H1 (cell line): ENCODE data around the gene OR2V2. TPM values are rescaled to one million over a fixed set of nuclear protein-coding genes. Genes with fewer than 3 reads are reported as not detected.

ENCODE experiments used
- CTCF ChIA-PET: fragments of 300-600 bp; sonication (Branson Sonifier 250); formaldehyde crosslinking; loops from one replicate; lab custom pipeline; 2021; ENCODE audit not compliant: partially characterized antibody; lab: Charles Lee
- POLR2A ChIA-PET: fragments of 300-600 bp; sonication (Branson Sonifier 250); formaldehyde crosslinking; loops from one replicate; lab custom pipeline; 2021; ENCODE audit warnings: inconsistent platforms; ENCODE audit not compliant: partially characterized antibody; lab: Charles Lee
- DNase-seq, 2 experiments: peaks; one replicate each; pipeline versions ENCODE4 v3.0.0 to v3.0.0-alpha.2; 2010 to 2022; ENCODE audit warnings: low spot score in 2 of 2, low read depth in 1 of 2, mixed read lengths in 1 of 2
- FAIRE-seq: peaks from 2 replicates; lab custom pipeline; 2011; peaks lifted over from hg19 to GRCh38; lab: Jason Lieb, UNC
- H2AFZ ChIP-seq: 2 replicates; pipeline ENCODE4 v1.8.1; 2012; ENCODE audit warnings: low read length, inconsistent platforms
- H2AK5ac ChIP-seq: 2 replicates; pipeline ENCODE4 v1.6.1; 2013; ENCODE audit warnings: low read depth, low read length
- H2BK120ac ChIP-seq: replicated peaks from 2 replicates; pipeline ENCODE3; 2013; ENCODE audit warnings: low read depth, low read length, inconsistent platforms
- H2BK12ac ChIP-seq: 2 replicates; pipeline ENCODE4 v1.6.1; 2013; ENCODE audit warnings: low read depth, low read length
- H2BK15ac ChIP-seq: 2 replicates; pipeline ENCODE4 v1.6.1; 2013; ENCODE audit warnings: low read length
- H2BK20ac ChIP-seq: 2 replicates; pipeline ENCODE4 v1.6.1; 2013; ENCODE audit warnings: low read length
- H2BK5ac ChIP-seq: 2 replicates; pipeline ENCODE4 v1.6.1; 2013; ENCODE audit warnings: low read depth, low read length
- H3K14ac ChIP-seq: 2 replicates; pipeline ENCODE4 v1.6.1; 2013; ENCODE audit warnings: inconsistent platforms; ENCODE audit not compliant: insufficient read length
- H3K18ac ChIP-seq: 2 replicates; pipeline ENCODE4 v1.6.1; 2013; ENCODE audit warnings: low read length; ENCODE audit errors: extremely low read depth
- H3K23ac ChIP-seq: 2 replicates; pipeline ENCODE4 v1.6.1; 2013; ENCODE audit warnings: inconsistent platforms; ENCODE audit not compliant: insufficient read length
- H3K23me2 ChIP-seq: 2 replicates; pipeline ENCODE4 v1.6.1; 2013; ENCODE audit warnings: low read depth, low read length
- H3K27ac ChIP-seq: 2 replicates; pipeline ENCODE4 v1.6.1; 2011; ENCODE audit warnings: low read depth, low read length, inconsistent platforms
- H3K27me3 ChIP-seq, 4 experiments: replicated peaks in 1 of 4; 1 replicate in 1 of 4; 2 replicates in 3 of 4; pipeline versions ENCODE4 v1.6.1 to v1.8.1; 2011 to 2013; ENCODE audit warnings: low read length in 3 of 4, mild to moderate bottlenecking in 3 of 4, inconsistent platforms in 2 of 4, mixed read lengths in 2 of 4, moderate library complexity in 1 of 4; ENCODE audit not compliant: control insufficient read depth in 3 of 4, insufficient read depth in 3 of 4; ENCODE audit errors: extremely low read depth in 1 of 4
- H3K36me3 ChIP-seq, 4 experiments: 2 replicates each; pipeline versions ENCODE4 v1.6.1 to v1.8.1; 2011 to 2013; ENCODE audit warnings: mild to moderate bottlenecking in 4 of 4, low read length in 3 of 4, moderate library complexity in 2 of 4, control low read depth in 1 of 4, inconsistent platforms in 1 of 4; ENCODE audit not compliant: insufficient read depth in 4 of 4, control insufficient read depth in 2 of 4
- H3K4ac ChIP-seq: replicated peaks from 2 replicates; pipeline ENCODE3; 2013; ENCODE audit warnings: low read length, low read depth, mixed read lengths, inconsistent platforms; ENCODE audit not compliant: insufficient read length
- H3K4me1 ChIP-seq, 4 experiments: replicated peaks in 1 of 4; 1 replicate in 1 of 4; 2 replicates in 3 of 4; pipeline versions ENCODE4 v1.6.1 to v1.8.1; 2011 to 2013; ENCODE audit warnings: low read length in 3 of 4, inconsistent platforms in 2 of 4, mixed read lengths in 1 of 4; ENCODE audit not compliant: insufficient read depth in 4 of 4, control insufficient read depth in 3 of 4
- H3K4me2 ChIP-seq, 2 experiments: 2 replicates each; pipeline versions ENCODE4 v1.6.1 to v1.8.1; 2011 to 2013; ENCODE audit warnings: low read depth in 2 of 2, low read length in 2 of 2, control low read depth in 1 of 2, inconsistent platforms in 1 of 2, mild to moderate bottlenecking in 1 of 2; ENCODE audit not compliant: insufficient read depth in 1 of 2
- H3K4me3 ChIP-seq, 4 experiments: fragments of 200-600, 300-600 bp in 1 of 4; sonication (generic), shearing (Covaris generic), sonication (Bioruptor Twin) in 1 of 4; 2 replicates each; pipeline versions ENCODE4 v1.5.1 to v1.8.1; 2011 to 2016; ENCODE audit warnings: low read length in 4 of 4, low read depth in 3 of 4, control low read depth in 2 of 4, inconsistent platforms in 2 of 4, mild to moderate bottlenecking in 2 of 4, mixed read lengths in 1 of 4, moderate library complexity in 1 of 4; ENCODE audit not compliant: insufficient read depth in 2 of 4; ENCODE audit errors: extremely low read depth in 1 of 4
- H3K56ac ChIP-seq: replicated peaks from 2 replicates; pipeline ENCODE3; 2013; ENCODE audit warnings: low read depth, mild to moderate bottlenecking, mixed read lengths, low read length, inconsistent platforms; ENCODE audit not compliant: insufficient read length
- H3K79me1 ChIP-seq: 2 replicates; pipeline ENCODE4 v1.6.1; 2013; ENCODE audit warnings: low read depth, low read length, control low read depth
- H3K79me2 ChIP-seq, 2 experiments: 2 replicates each; pipeline versions ENCODE4 v1.6.1 to v1.8.1; 2012 to 2013; ENCODE audit warnings: low read length in 2 of 2, mild to moderate bottlenecking in 2 of 2, inconsistent platforms in 1 of 2; ENCODE audit not compliant: insufficient read depth in 2 of 2, control insufficient read depth in 1 of 2
- H3K9ac ChIP-seq, 4 experiments: replicated peaks in 1 of 4; 1 replicate in 1 of 4; 2 replicates in 3 of 4; pipeline versions ENCODE4 v1.6.1 to v1.8.1; 2011 to 2013; ENCODE audit warnings: low read depth in 3 of 4, low read length in 3 of 4, control low read depth in 2 of 4, mild to moderate bottlenecking in 2 of 4, moderate library complexity in 2 of 4, inconsistent platforms in 1 of 4; ENCODE audit errors: extremely low read depth in 1 of 4
- H3K9me3 ChIP-seq, 2 experiments: 2 replicates each; pipeline versions ENCODE4 v1.6.1 to v1.8.1; 2012 to 2013; ENCODE audit warnings: mild to moderate bottlenecking in 2 of 2, moderate library complexity in 2 of 2, control low read depth in 1 of 2, inconsistent platforms in 1 of 2, low read depth in 1 of 2, low read length in 1 of 2, mixed read lengths in 1 of 2; ENCODE audit not compliant: insufficient read depth in 2 of 2
- H4K20me1 ChIP-seq, 2 experiments: replicated peaks in 1 of 2; 2 replicates each; pipeline versions ENCODE3 to v1.8.1; 2011 to 2013; ENCODE audit warnings: inconsistent platforms in 2 of 2, low read length in 2 of 2, mild to moderate bottlenecking in 1 of 2; ENCODE audit not compliant: insufficient read depth in 2 of 2, control insufficient read depth in 1 of 2
- H4K5ac ChIP-seq: 2 replicates; pipeline ENCODE4 v1.6.1; 2013; ENCODE audit warnings: low read length, low read depth, mixed read lengths, inconsistent platforms; ENCODE audit not compliant: insufficient read length
- H4K8ac ChIP-seq: 2 replicates; pipeline ENCODE4 v1.8.0; 2013; ENCODE audit warnings: mild to moderate bottlenecking, moderate library complexity, low read length, inconsistent platforms; ENCODE audit not compliant: insufficient read depth; ENCODE audit errors: extremely low read depth
- H4K91ac ChIP-seq: replicated peaks from 2 replicates; pipeline ENCODE3; 2013; ENCODE audit warnings: low read length, mixed read lengths, inconsistent platforms; ENCODE audit not compliant: insufficient read length
- EGR1 ChIP-seq: IDR thresholded peaks from 2 replicates; pipeline ENCODE4 v1.6.1; 2011; ENCODE audit warnings: low read depth, low read length, borderline replicate concordance
- FOSL1 ChIP-seq: IDR thresholded peaks from 2 replicates; pipeline ENCODE4 v1.6.1; 2011; ENCODE audit warnings: mild to moderate bottlenecking, low read depth, low read length, moderate library complexity; ENCODE audit not compliant: insufficient read depth
- JUN ChIP-seq: IDR thresholded peaks from 2 replicates; pipeline ENCODE4 v1.6.1; 2011; ENCODE audit warnings: low read depth, mild to moderate bottlenecking, improper control_type of control experiment, low read length
- MAFK ChIP-seq: IDR thresholded peaks from 2 replicates; pipeline ENCODE4 v1.6.1; 2012; ENCODE audit warnings: low read depth, mild to moderate bottlenecking, improper control_type of control experiment, low read length
- POLR2A ChIP-seq, 2 experiments: IDR thresholded peaks; 1 replicate in 1 of 2; 2 replicates in 1 of 2; pipeline ENCODE4 v1.6.1; 2011; ENCODE audit warnings: low read depth in 2 of 2, low read length in 2 of 2, mild to moderate bottlenecking in 2 of 2; ENCODE audit errors: control extremely low read depth in 1 of 2
- POLR2AphosphoS5 ChIP-seq: IDR thresholded peaks from 2 replicates; pipeline ENCODE4 v1.6.1; 2011; ENCODE audit warnings: low read depth, low read length
- RBBP5 ChIP-seq: IDR thresholded peaks from 2 replicates; pipeline ENCODE4 v1.7.1; 2012; ENCODE audit warnings: low read depth, mild to moderate bottlenecking, inconsistent platforms, low read length, moderate library complexity, borderline replicate concordance
- SIN3A ChIP-seq, 2 experiments: IDR thresholded peaks in 1 of 2; conservative IDR thresholded peaks in 1 of 2; 2 replicates each; pipeline ENCODE4 v1.6.1; 2011 to 2012; ENCODE audit warnings: low read length in 2 of 2, improper control_type of control experiment in 1 of 2, low read depth in 1 of 2, mild to moderate bottlenecking in 1 of 2
- SIX5 ChIP-seq: IDR thresholded peaks from 2 replicates; pipeline ENCODE4 v1.6.1; 2011; ENCODE audit warnings: mild to moderate bottlenecking, low read depth, low read length
- TAF1 ChIP-seq: IDR thresholded peaks from 2 replicates; pipeline ENCODE4 v1.6.1; 2011; ENCODE audit warnings: mild to moderate bottlenecking, low read depth, low read length
- WGBS, 2 experiments: shearing (Covaris generic) in 1 of 2; methylation state at CpG; one replicate each; pipeline versions ENCODE4 v1.1.6 to v1.1.7; 2013 to 2015; ENCODE audit warnings: low lambda C conversion rate in 2 of 2, mixed read lengths in 2 of 2, inconsistent platforms in 1 of 2, low coverage in 1 of 2, missing lambda C conversion rate in 1 of 2; ENCODE audit not compliant: insufficient replicate concordance in 2 of 2, insufficient coverage in 1 of 2, insufficient read length in 1 of 2; ENCODE audit errors: extremely low coverage in 1 of 2, missing lambda C conversion rate in 1 of 2; 5-methylcytosine and 5-hydroxymethylcytosine counted together
- polyA plus RNA-seq, 7 experiments: library from polyadenylated mRNA; depleted of rRNA in 3 of 7; stranded (reverse) in 5 of 7; unstranded in 2 of 7; fragments of >200 nt in 5 of 7; fragments of 200-250 nt in 2 of 7; gene quantifications; 1 replicate in 5 of 7; 2 replicates in 1 of 7; 4 replicates in 1 of 7; pipeline versions ENCODE4 v1.2.1 to v1.2.3, GENCODE V29; 2011 to 2013; ENCODE audit warnings: missing spikeins in 2 of 7, mixed read lengths in 2 of 7
- total RNA-seq: library from RNA; stranded (reverse); fragmentation: NEBNext Ultra II Directional; extraction: Animal tissue kit (Norgen Biotek cat#: 25700); gene quantifications from 2 replicates; pipeline ENCODE4 v1.2.1, GENCODE V29; 2021

OR2V2 gene
- total and polyA plus RNA-seq, 2 of the 8 experiments (the other 6 are each of a cell fraction or from before 2014, with no cell fraction given): not detected

GRCh38 chr5:181186986-181187499, 39.7 kb downstream of the OR2V2 start:
- no peak overlapping the region for H2BK120ac ChIP-seq
- H3K23ac ChIP-seq: no peak overlapping the region
- H3K56ac ChIP-seq: no peak overlapping the region
- no peak for TF ChIP-seq POLR2A (IDR thresholded peaks at IDR 0.05; ENCODE audit: control extremely low read depth in 1 of 2, low read depth in 2 of 2, low read length in 2 of 2)
- TF ChIP-seq RBBP5: no peak
- no peak for TF ChIP-seq JUN
- TF ChIP-seq TAF1: no peak
- no peak for TF ChIP-seq SIX5
- TF ChIP-seq MAFK: no peak
- no peak for TF ChIP-seq FOSL1
- no peak for TF ChIP-seq EGR1
- TF ChIP-seq SIN3A (conservative IDR thresholded peaks at IDR 0.05 in 1 of 2, IDR thresholded peaks at IDR 0.05 in 1 of 2; ENCODE audit: low read depth in 1 of 2, low read length in 2 of 2): no peak
- TF ChIP-seq POLR2AphosphoS5: no peak
- no peak overlapping the region for H4K91ac ChIP-seq
- no peak overlapping the region for H4K8ac ChIP-seq
- DNase-seq: no peak
- WGBS, 2 experiments: 23% methylated on average over 8 of the region's 8 CpGs; no CpG with 5 or more reads in 1 of the 2 experiments
- no peak overlapping the region for H3K4ac ChIP-seq
- H2BK20ac ChIP-seq: no peak overlapping the region
- no peak overlapping the region; the same call in 1 of the 2 replicates for H3K18ac ChIP-seq
- H3K9me3 ChIP-seq: no peaks in the 10 kb centered on the region; a peak in 1 of 4 replicates
- H3K79me1 ChIP-seq: no peaks in the 10 kb centered on the region
- no peaks in the 10 kb centered on the region for H3K79me2 ChIP-seq
- no peak overlapping the region for H2BK15ac ChIP-seq
- no peak overlapping the region for H3K14ac ChIP-seq
- H3K23me2 ChIP-seq: peaks cover 32% of the 10 kb centered on the region
- H2BK5ac ChIP-seq: no peak overlapping the region
- peak overlapping the region; percentile 69 to 96 for H3K4me2 ChIP-seq
- H4K20me1 ChIP-seq: peaks cover 2 to 4% of the 10 kb centered on the region in 2 experiments
- no peak overlapping the region; the same call in 1 of the 2 replicates for H2BK12ac ChIP-seq
- H3K27ac ChIP-seq: no peak overlapping the region
- peak overlapping the region; percentile 62 to 90 (median 78) for H3K4me3 ChIP-seq
- CTCF ChIA-PET: interaction anchor here (0.6 to 12.3 kb wide), 6 partner anchors 12 to 58 kb away, joined by 3 to 197 read pairs (median 10); partner anchors contain the start of gene TRIM7
- peaks cover 0 to 11% (median 2%) of the 10 kb centered on the region in 4 experiments; a peak in 4 of 7 replicates for H3K4me1 ChIP-seq
- H2AK5ac ChIP-seq: no peak overlapping the region
- H3K9ac ChIP-seq: peak overlapping the region in 1 of 4 experiments; percentile 9; a peak in 1 of 7 replicates
- no peak for FAIRE-seq
- H4K5ac ChIP-seq: no peak overlapping the region
- POLR2A ChIA-PET: interaction anchor here (0.9 to 11.9 kb wide), 6 partner anchors 10 to 94 kb away, joined by 3 to 90 read pairs (median 7); partner anchors contain the start of genes RACK1 and TRIM7
- no peaks in the 10 kb centered on the region for H3K36me3 ChIP-seq
- 0 out of 2 replicates have a peak overlapping the region, but pooled peaks have one; percentile 49 for H2AFZ ChIP-seq
- peaks cover 15 to 26% (median 23%) of the 10 kb centered on the region in 4 experiments; a peak in 6 of 7 replicates for H3K27me3 ChIP-seq
